SU-DHL-6 (cell line): ENCODE data around the gene EXOC4.

ENCODE experiments used
- EZH2phosphoT487 ChIP-seq: fragments of 200-600 bp; sonication (generic), shearing (Covaris generic); conservative IDR thresholded peaks from 2 replicates; pipeline ENCODE4 v1.6.1; 2018; ENCODE audit warnings: mild to moderate bottlenecking, antibody characterized with exemption, low read length, moderate library complexity, mixed read lengths
- TF ChIP-seq, protein P1 (sequence below): fragments of 200-600 bp; sonication (generic); IDR thresholded peaks from one replicate; pipeline ENCODE4 v1.5.1; 2017; ENCODE audit warnings: antibody characterized with exemption, mild to moderate bottlenecking, low read length, moderate library complexity; ENCODE audit not compliant: insufficient read depth, poor library complexity, severe bottlenecking

DNA sequence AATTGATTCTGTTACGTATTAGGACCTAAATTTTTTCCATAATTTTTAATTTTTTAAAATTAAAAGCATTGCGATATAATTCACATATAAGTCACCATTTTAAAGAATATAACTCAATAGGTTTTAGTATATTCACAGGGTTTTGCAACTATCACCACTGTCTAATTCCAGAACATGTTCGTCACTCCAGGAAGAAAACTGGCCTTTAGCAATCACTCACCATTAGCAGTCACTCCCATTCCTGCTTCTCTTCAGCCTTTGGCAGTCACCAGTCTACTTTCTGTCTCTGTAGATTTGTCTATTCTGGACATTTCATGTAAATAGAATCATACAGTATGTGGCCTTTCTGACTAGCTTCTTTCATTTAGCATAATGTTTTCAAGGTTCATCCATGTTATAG is 176.5 kb downstream of the EXOC4 start:
- TF ChIP-seq, protein P1, sequence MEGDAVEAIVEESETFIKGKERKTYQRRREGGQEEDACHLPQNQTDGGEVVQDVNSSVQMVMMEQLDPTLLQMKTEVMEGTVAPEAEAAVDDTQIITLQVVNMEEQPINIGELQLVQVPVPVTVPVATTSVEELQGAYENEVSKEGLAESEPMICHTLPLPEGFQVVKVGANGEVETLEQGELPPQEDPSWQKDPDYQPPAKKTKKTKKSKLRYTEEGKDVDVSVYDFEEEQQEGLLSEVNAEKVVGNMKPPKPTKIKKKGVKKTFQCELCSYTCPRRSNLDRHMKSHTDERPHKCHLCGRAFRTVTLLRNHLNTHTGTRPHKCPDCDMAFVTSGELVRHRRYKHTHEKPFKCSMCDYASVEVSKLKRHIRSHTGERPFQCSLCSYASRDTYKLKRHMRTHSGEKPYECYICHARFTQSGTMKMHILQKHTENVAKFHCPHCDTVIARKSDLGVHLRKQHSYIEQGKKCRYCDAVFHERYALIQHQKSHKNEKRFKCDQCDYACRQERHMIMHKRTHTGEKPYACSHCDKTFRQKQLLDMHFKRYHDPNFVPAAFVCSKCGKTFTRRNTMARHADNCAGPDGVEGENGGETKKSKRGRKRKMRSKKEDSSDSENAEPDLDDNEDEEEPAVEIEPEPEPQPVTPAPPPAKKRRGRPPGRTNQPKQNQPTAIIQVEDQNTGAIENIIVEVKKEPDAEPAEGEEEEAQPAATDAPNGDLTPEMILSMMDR, result no peak
- TF ChIP-seq EZH2phosphoT487, result no peak
